ENCODE results near the gene VRTN.
"Not testable (repeated sequence)": the region's sequence is repeated elsewhere in the genome, so short reads cannot be mapped to it uniquely, and the experiment has no call there.

Gene VRTN

GRCh38 chr14:74380845-74381244, 32.6 kb downstream of the VRTN start:
- no peak overlapping the region for H3K9ac ChIP-seq (ENCODE audit: low read depth, low read length)
- H3K36me3 ChIP-seq (ENCODE audit: insufficient read depth, low read length): no peaks in the 10 kb centered on the region
- no peaks in the 10 kb centered on the region for H3K9me3 ChIP-seq (replicated peaks; ENCODE audit: low read length)
- H3K4me2 ChIP-seq (ENCODE audit: low read length): no peak overlapping the region
- no peaks in the 10 kb centered on the region for H3K27me3 ChIP-seq (ENCODE audit: control insufficient read depth, insufficient read depth, low read length)
- no peak overlapping the region for H3K4me3 ChIP-seq (ENCODE audit: low read length)
- H3K4me1 ChIP-seq (ENCODE audit: control insufficient read depth, insufficient read depth, low read length): no peaks in the 10 kb centered on the region

GRCh38 chr14:74381571-74381970, 33.3 kb downstream of the VRTN start:
- H3K4me3 ChIP-seq (ENCODE audit: low read length); H3K4me1 ChIP-seq (ENCODE audit: control insufficient read depth, insufficient read depth, low read length); H3K9ac ChIP-seq (ENCODE audit: low read depth, low read length); H3K36me3 ChIP-seq (ENCODE audit: insufficient read depth, low read length); H3K9me3 ChIP-seq (replicated peaks; ENCODE audit: low read length); H3K4me2 ChIP-seq (ENCODE audit: low read length); H3K27me3 ChIP-seq (ENCODE audit: control insufficient read depth, insufficient read depth, low read length): not testable (repeated sequence)

- Histone ChIP-seq H3K4me1 (ENCODE audit: control insufficient read depth, insufficient read depth, low read length) (no peaks in the 10 kb centered on the region), H3K4me3 (ENCODE audit: low read length) (no peak overlapping the region), H3K36me3 (ENCODE audit: insufficient read depth, low read length) (no peaks in the 10 kb centered on the region), H3K27me3 (ENCODE audit: control insufficient read depth, insufficient read depth, low read length) (peaks cover 13% of the 10 kb centered on the region), H3K4me2 (ENCODE audit: low read length) (no peak overlapping the region), H3K9ac (ENCODE audit: low read depth, low read length) (no peak overlapping the region), H3K9me3 (replicated peaks; ENCODE audit: low read length) (no peaks in the 10 kb centered on the region)
Measured at GRCh38 chr14:74382231-74382630, 34.0 kb downstream of the VRTN start.

GRCh38 chr14:74389980-74390379, 41.7 kb downstream of the VRTN start:
- no peak overlapping the region for H3K9ac ChIP-seq (ENCODE audit: low read depth, low read length)
- H3K4me1 ChIP-seq (ENCODE audit: control insufficient read depth, insufficient read depth, low read length): no peaks in the 10 kb centered on the region
- no peaks in the 10 kb centered on the region for H3K36me3 ChIP-seq (ENCODE audit: insufficient read depth, low read length)
- no peak overlapping the region for H3K4me3 ChIP-seq (ENCODE audit: low read length)
- H3K27me3 ChIP-seq (ENCODE audit: control insufficient read depth, insufficient read depth, low read length): peaks cover 64% of the 10 kb centered on the region
- no peaks in the 10 kb centered on the region for H3K9me3 ChIP-seq (replicated peaks; ENCODE audit: low read length)
- no peak overlapping the region for H3K4me2 ChIP-seq (ENCODE audit: low read length)

GRCh38 chr14:74390505-74390904, 42.2 kb downstream of the VRTN start:
- not testable (repeated sequence) for H3K9me3 ChIP-seq (replicated peaks; ENCODE audit: low read length); H3K9ac ChIP-seq (ENCODE audit: low read depth, low read length); H3K4me1 ChIP-seq (ENCODE audit: control insufficient read depth, insufficient read depth, low read length); H3K4me2 ChIP-seq (ENCODE audit: low read length); H3K36me3 ChIP-seq (ENCODE audit: insufficient read depth, low read length); H3K4me3 ChIP-seq (ENCODE audit: low read length)
- peaks cover 69% of the 10 kb centered on the region for H3K27me3 ChIP-seq (ENCODE audit: control insufficient read depth, insufficient read depth, low read length)

GRCh38 chr14:74391479-74391878, 43.2 kb downstream of the VRTN start:
- no peak overlapping the region for H3K4me3 ChIP-seq (ENCODE audit: low read length)
- peaks cover 72% of the 10 kb centered on the region for H3K27me3 ChIP-seq (ENCODE audit: control insufficient read depth, insufficient read depth, low read length)
- no peak overlapping the region for H3K4me2 ChIP-seq (ENCODE audit: low read length)
- no peak overlapping the region for H3K9ac ChIP-seq (ENCODE audit: low read depth, low read length)
- H3K36me3 ChIP-seq (ENCODE audit: insufficient read depth, low read length): no peaks in the 10 kb centered on the region
- H3K4me1 ChIP-seq (ENCODE audit: control insufficient read depth, insufficient read depth, low read length): no peaks in the 10 kb centered on the region
- no peaks in the 10 kb centered on the region for H3K9me3 ChIP-seq (replicated peaks; ENCODE audit: low read length)

- Histone ChIP-seq H3K36me3 (ENCODE audit: insufficient read depth, low read length) (no peaks in the 10 kb centered on the region), H3K27me3 (ENCODE audit: control insufficient read depth, insufficient read depth, low read length) (peaks cover 70% of the 10 kb centered on the region), H3K4me3 (ENCODE audit: low read length) (no peak overlapping the region), H3K4me1 (ENCODE audit: control insufficient read depth, insufficient read depth, low read length) (no peaks in the 10 kb centered on the region), H3K9ac (ENCODE audit: low read depth, low read length) (no peak overlapping the region), H3K4me2 (ENCODE audit: low read length) (no peak overlapping the region), H3K9me3 (replicated peaks; ENCODE audit: low read length) (no peaks in the 10 kb centered on the region)
Measured at GRCh38 chr14:74392616-74393570, 44.6 kb downstream of the VRTN start.

- Histone ChIP-seq H3K27me3 (ENCODE audit: control insufficient read depth, insufficient read depth, low read length) (peaks cover 75% of the 10 kb centered on the region), H3K9ac (ENCODE audit: low read depth, low read length) (no peak overlapping the region)
Measured at GRCh38 chr14:74394549-74394948, 46.3 kb downstream of the VRTN start.

GRCh38 chr14:74395094-74395493, 46.8 kb downstream of the VRTN start:
- Histone ChIP-seq H3K9ac (ENCODE audit: low read depth, low read length) (no peak overlapping the region), H3K4me3 (ENCODE audit: low read length) (no peak overlapping the region), H3K27me3 (ENCODE audit: control insufficient read depth, insufficient read depth, low read length) (peaks cover 77% of the 10 kb centered on the region), H3K36me3 (ENCODE audit: insufficient read depth, low read length) (no peaks in the 10 kb centered on the region), H3K9me3 (replicated peaks; ENCODE audit: low read length) (no peaks in the 10 kb centered on the region), H3K4me1 (ENCODE audit: control insufficient read depth, insufficient read depth, low read length) (no peaks in the 10 kb centered on the region), H3K4me2 (ENCODE audit: low read length) (no peak overlapping the region)

More at GRCh38 chr14:74394549-74394948, 46.3 kb downstream of the VRTN start:
- Histone ChIP-seq H3K4me1 (ENCODE audit: control insufficient read depth, insufficient read depth, low read length) (no peaks in the 10 kb centered on the region), H3K4me3 (ENCODE audit: low read length) (no peak overlapping the region), H3K4me2 (ENCODE audit: low read length) (no peak overlapping the region), H3K9me3 (replicated peaks; ENCODE audit: low read length) (no peaks in the 10 kb centered on the region), H3K36me3 (ENCODE audit: insufficient read depth, low read length) (no peaks in the 10 kb centered on the region)

- H3K9ac ChIP-seq (ENCODE audit: low read depth, low read length): no peak overlapping the region
- H3K9me3 ChIP-seq (replicated peaks; ENCODE audit: low read length): no peaks in the 10 kb centered on the region
- H3K4me3 ChIP-seq (ENCODE audit: low read length): no peak overlapping the region
- no peak overlapping the region for H3K4me2 ChIP-seq (ENCODE audit: low read length)
- H3K36me3 ChIP-seq (ENCODE audit: insufficient read depth, low read length): no peaks in the 10 kb centered on the region
- no peaks in the 10 kb centered on the region for H3K4me1 ChIP-seq (ENCODE audit: control insufficient read depth, insufficient read depth, low read length)
- peaks cover 90% of the 10 kb centered on the region for H3K27me3 ChIP-seq (ENCODE audit: control insufficient read depth, insufficient read depth, low read length)
Measured at GRCh38 chr14:74400031-74400685, 51.9 kb downstream of the VRTN start.

GRCh38 chr14:74400919-74401503, 52.7 kb downstream of the VRTN start:
- Histone ChIP-seq H3K36me3 (ENCODE audit: insufficient read depth, low read length) (no peaks in the 10 kb centered on the region), H3K9me3 (replicated peaks; ENCODE audit: low read length) (no peaks in the 10 kb centered on the region), H3K9ac (ENCODE audit: low read depth, low read length) (no peak overlapping the region), H3K4me3 (ENCODE audit: low read length) (no peak overlapping the region), H3K4me1 (ENCODE audit: control insufficient read depth, insufficient read depth, low read length) (no peaks in the 10 kb centered on the region), H3K4me2 (ENCODE audit: low read length) (no peak overlapping the region), H3K27me3 (ENCODE audit: control insufficient read depth, insufficient read depth, low read length) (peaks cover 91% of the 10 kb centered on the region)
